Memory B cell (primary cell): Measurements from ENCODE around the gene GNA14.
"Not testable (repeated sequence)": the region's sequence is repeated elsewhere in the genome, so short reads cannot be mapped to it uniquely, and the experiment has no call there.

ENCODE experiments used
- ATAC-seq: fragments of 150-1000 bp; cut with Tn5 transposase; 2 replicates; pipeline ENCODE4 v1.10.0; 2021; ENCODE audit warnings: low read depth, mild to moderate bottlenecking, moderate library complexity
- DNase-seq, 2 donors: peaks; one replicate each; pipeline ENCODE4 v3.0.0; 2022; ENCODE audit warnings: low spot score in 2 of 2
- H3K27ac Mint-ChIP-seq: one replicate; pipeline ENCODE4 v1.8.0; 2022; ENCODE audit warnings: mild to moderate bottlenecking, moderate library complexity, mixed read lengths
- H3K27me3 Mint-ChIP-seq: one replicate; pipeline ENCODE4 v1.8.0; 2022; ENCODE audit warnings: mixed read lengths
- H3K36me3 Mint-ChIP-seq: one replicate; pipeline ENCODE4 v1.8.0; 2022; ENCODE audit warnings: mild to moderate bottlenecking, mixed read lengths
- H3K4me1 Mint-ChIP-seq: one replicate; pipeline ENCODE4 v1.8.0; 2022; ENCODE audit warnings: mixed read lengths
- H3K4me3 Mint-ChIP-seq: one replicate; pipeline ENCODE4 v1.8.0; 2022; ENCODE audit warnings: mild to moderate bottlenecking, moderate library complexity, mixed read lengths
- H3K9me3 Mint-ChIP-seq: one replicate; pipeline ENCODE4 v1.8.0; 2022; ENCODE audit warnings: mixed read lengths

The GNA14 gene

GRCh38 chr9:77460938-77461337 lies 187.2 kb downstream of the GNA14 start:
- Mint-ChIP-seq H3K27me3 (peaks cover 13% of the 10 kb centered on the region), H3K9me3 (no peaks in the 10 kb centered on the region), H3K4me1 (peaks cover 6% of the 10 kb centered on the region), H3K4me3 (no peak overlapping the region), H3K36me3 (no peaks in the 10 kb centered on the region), H3K27ac (no peak overlapping the region)
- DNase-seq (no peak), ATAC-seq (no peak)

GRCh38 chr9:77457916-77458592 lies 190.1 kb downstream of the GNA14 start:
- no peaks in the 10 kb centered on the region for H3K9me3 Mint-ChIP-seq
- H3K4me3 Mint-ChIP-seq = no peak overlapping the region
- H3K4me1 Mint-ChIP-seq = peaks cover 17% of the 10 kb centered on the region
- peaks cover 9% of the 10 kb centered on the region for H3K27me3 Mint-ChIP-seq
- H3K36me3 Mint-ChIP-seq = no peaks in the 10 kb centered on the region
- peak; percentile 76 for ATAC-seq
- H3K27ac Mint-ChIP-seq = no peak overlapping the region
- DNase-seq = peak; percentile 47 to 59

- H3K9me3 Mint-ChIP-seq = no peaks in the 10 kb centered on the region
- no peaks in the 10 kb centered on the region for H3K36me3 Mint-ChIP-seq
- H3K4me3 Mint-ChIP-seq = no peak overlapping the region
- H3K4me1 Mint-ChIP-seq = peaks cover 17% of the 10 kb centered on the region
- DNase-seq = peak; percentile 69 to 72
- H3K27ac Mint-ChIP-seq = no peak overlapping the region
- peak; percentile 63 for ATAC-seq
- peaks cover 10% of the 10 kb centered on the region for H3K27me3 Mint-ChIP-seq
These were observed 191.2 kb downstream of the GNA14 start for GRCh38 chr9:77456829-77457437.

- DNase-seq = no peak
- no peak overlapping the region for H3K27ac Mint-ChIP-seq
- no peak overlapping the region for H3K4me3 Mint-ChIP-seq
- H3K9me3 Mint-ChIP-seq = no peaks in the 10 kb centered on the region
- peak; percentile 20 for ATAC-seq
- peaks cover 17% of the 10 kb centered on the region for H3K4me1 Mint-ChIP-seq
- H3K36me3 Mint-ChIP-seq = no peaks in the 10 kb centered on the region
- peaks cover 15% of the 10 kb centered on the region for H3K27me3 Mint-ChIP-seq
These were observed 192.7 kb downstream of the GNA14 start for GRCh38 chr9:77455312-77455927.

GRCh38 chr9:77454663-77455062 lies 193.5 kb downstream of the GNA14 start:
- Mint-ChIP-seq H3K36me3 (no peaks in the 10 kb centered on the region), H3K9me3 (no peaks in the 10 kb centered on the region), H3K27me3 (peaks cover 13% of the 10 kb centered on the region), H3K4me3 (no peak overlapping the region), H3K27ac (no peak overlapping the region), H3K4me1 (peaks cover 17% of the 10 kb centered on the region)
- DNase-seq (no peak), ATAC-seq (no peak)

- H3K36me3 Mint-ChIP-seq = no peaks in the 10 kb centered on the region
- peaks cover 17% of the 10 kb centered on the region for H3K4me1 Mint-ChIP-seq
- H3K27ac Mint-ChIP-seq = peak overlapping the region; percentile 12
- no peak for DNase-seq
- peak; percentile 50 for ATAC-seq
- peaks cover 13% of the 10 kb centered on the region for H3K27me3 Mint-ChIP-seq
- H3K4me3 Mint-ChIP-seq = peak overlapping the region; percentile 90
- no peaks in the 10 kb centered on the region for H3K9me3 Mint-ChIP-seq
These were observed 194.1 kb downstream of the GNA14 start for GRCh38 chr9:77453825-77454647.

GRCh38 chr9:77451507-77451906 lies 196.6 kb downstream of the GNA14 start:
- H3K27me3 Mint-ChIP-seq = peaks cover 12% of the 10 kb centered on the region
- H3K27ac Mint-ChIP-seq = no peak overlapping the region
- ATAC-seq (no peak), DNase-seq (no peak)
- H3K9me3 Mint-ChIP-seq = peaks cover 6% of the 10 kb centered on the region
- H3K4me1 Mint-ChIP-seq = peaks cover 10% of the 10 kb centered on the region
- no peak overlapping the region for H3K4me3 Mint-ChIP-seq
- H3K36me3 Mint-ChIP-seq = no peaks in the 10 kb centered on the region

GRCh38 chr9:77450085-77450475 lies 198.0 kb downstream of the GNA14 start:
- no peak for DNase-seq

GRCh38 chr9:77449240-77450084 lies 198.7 kb downstream of the GNA14 start:
- Mint-ChIP-seq H3K27me3 (peaks cover 13% of the 10 kb centered on the region), H3K27ac (no peak overlapping the region), H3K9me3 (peaks cover 6% of the 10 kb centered on the region), H3K4me3 (no peak overlapping the region), H3K4me1 (peaks cover 6% of the 10 kb centered on the region), H3K36me3 (no peaks in the 10 kb centered on the region)
- DNase-seq (no peak), ATAC-seq (no peak)

More at GRCh38 chr9:77450085-77450475, 198.0 kb downstream of the GNA14 start:
- Mint-ChIP-seq H3K36me3 (no peaks in the 10 kb centered on the region), H3K9me3 (peaks cover 6% of the 10 kb centered on the region), H3K27me3 (peaks cover 12% of the 10 kb centered on the region), H3K4me3 (no peak overlapping the region), H3K27ac (no peak overlapping the region), H3K4me1 (peaks cover 10% of the 10 kb centered on the region)
- no peak for ATAC-seq

GRCh38 chr9:77447646-77448045 lies 200.5 kb downstream of the GNA14 start:
- no peak overlapping the region for H3K27ac Mint-ChIP-seq
- no peak overlapping the region for H3K4me3 Mint-ChIP-seq
- no peaks in the 10 kb centered on the region for H3K36me3 Mint-ChIP-seq
- peaks cover 6% of the 10 kb centered on the region for H3K9me3 Mint-ChIP-seq
- ATAC-seq (no peak), DNase-seq (no peak)
- peaks cover 15% of the 10 kb centered on the region for H3K27me3 Mint-ChIP-seq
- no peaks in the 10 kb centered on the region for H3K4me1 Mint-ChIP-seq

GRCh38 chr9:77442436-77442835 lies 205.7 kb downstream of the GNA14 start:
- peaks cover 6% of the 10 kb centered on the region for H3K27me3 Mint-ChIP-seq
- H3K27ac Mint-ChIP-seq = no peak overlapping the region
- no peak for ATAC-seq

GRCh38 chr9:77441124-77441523 lies 207.0 kb downstream of the GNA14 start:
- H3K4me3 Mint-ChIP-seq, H3K27me3 Mint-ChIP-seq, DNase-seq, H3K9me3 Mint-ChIP-seq, H3K4me1 Mint-ChIP-seq, H3K27ac Mint-ChIP-seq, H3K36me3 Mint-ChIP-seq, ATAC-seq: not testable (repeated sequence)

More at GRCh38 chr9:77442436-77442835, 205.7 kb downstream of the GNA14 start:
- no peaks in the 10 kb centered on the region for H3K4me1 Mint-ChIP-seq
- no peak overlapping the region for H3K4me3 Mint-ChIP-seq
- H3K36me3 Mint-ChIP-seq = no peaks in the 10 kb centered on the region
- H3K9me3 Mint-ChIP-seq = peaks cover 4% of the 10 kb centered on the region
- DNase-seq = no peak

GRCh38 chr9:77440057-77440456 lies 208.1 kb downstream of the GNA14 start:
- Mint-ChIP-seq H3K27me3 (peaks cover 7% of the 10 kb centered on the region), H3K4me1 (no peaks in the 10 kb centered on the region), H3K27ac (no peak overlapping the region), H3K36me3 (no peaks in the 10 kb centered on the region), H3K9me3 (no peaks in the 10 kb centered on the region), H3K4me3 (no peak overlapping the region)
- DNase-seq (no peak), ATAC-seq (no peak)
